A549 (cell line): ENCODE results near the gene CHTF8.

Source experiments
- BHLHE40 ChIP-seq: IDR thresholded peaks from 2 replicates; pipeline ENCODE4 v1.6.1; 2012; ENCODE audit warnings: low read depth, low read length, inconsistent platforms
- POLR2A ChIP-seq: IDR thresholded peaks from 2 replicates; pipeline ENCODE4 v1.6.1; 2012; ENCODE audit warnings: mild to moderate bottlenecking, low read length
- ZSCAN20 ChIP-seq: fragments of 250-450 bp; sonication (Bioruptor Pico); IDR thresholded peaks from 2 replicates; pipeline ENCODE4 v1.8.0; 2022; ENCODE audit warnings: mild to moderate bottlenecking, moderate library complexity
- TF ChIP-seq, protein P1 (sequence below): fragments of 450-650 bp; IDR thresholded peaks from 2 replicates; pipeline ENCODE4 v1.6.1; 2014; ENCODE audit warnings: antibody characterized with exemption
- TF ChIP-seq, protein P2 (sequence below): fragments of 150-350 bp; IDR thresholded peaks from 2 replicates; pipeline ENCODE4 v1.6.1; 2014; ENCODE audit warnings: low read depth, mild to moderate bottlenecking, low read length
- TF ChIP-seq, protein P3 (sequence below): fragments of >200 bp; sonication (Bioruptor Twin); formaldehyde crosslinking; IDR thresholded peaks from 3 replicates; pipeline ENCODE4 v1.5.1; 2016

DNA sequence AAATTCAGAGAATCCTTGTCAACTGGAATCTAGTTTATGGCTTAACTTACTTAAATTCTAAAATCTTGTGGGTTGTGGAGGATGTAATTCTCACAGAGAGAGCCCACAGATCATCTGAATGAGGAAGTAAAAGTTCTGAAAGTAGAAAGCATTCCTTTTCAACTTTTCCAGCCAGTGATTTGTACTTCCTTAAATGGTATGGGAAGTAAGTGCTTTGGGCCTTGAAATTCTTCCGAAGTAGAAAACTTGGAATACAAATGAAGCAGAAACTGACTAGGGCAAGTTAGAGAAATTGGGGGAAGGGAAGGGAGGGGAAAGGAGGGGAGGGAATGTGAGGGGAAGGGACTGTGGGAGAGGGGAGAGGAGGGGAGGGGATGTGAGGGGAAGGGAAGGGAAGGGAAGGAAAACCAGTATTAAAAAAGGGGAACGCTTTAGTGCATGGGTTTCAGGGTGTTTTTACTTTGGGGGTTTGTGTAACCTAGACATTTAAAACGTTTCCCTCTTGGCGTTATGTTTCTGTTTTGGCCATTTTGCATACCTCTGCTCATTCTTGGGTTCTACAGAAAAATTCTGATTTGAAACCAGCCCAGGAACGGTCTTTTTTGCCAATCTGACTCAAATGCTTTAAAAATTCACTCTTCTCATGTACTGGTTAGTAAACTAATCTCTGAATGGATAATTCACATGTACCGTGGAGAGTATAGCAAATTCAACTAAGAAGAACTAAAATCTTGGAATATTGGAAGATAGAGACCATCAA lies 39.1 kb upstream of the CHTF8 start:
- no peak for TF ChIP-seq POLR2A
- no peak for TF ChIP-seq ZSCAN20 (CRISPR knock-in tag)
- TF ChIP-seq, protein P1, sequence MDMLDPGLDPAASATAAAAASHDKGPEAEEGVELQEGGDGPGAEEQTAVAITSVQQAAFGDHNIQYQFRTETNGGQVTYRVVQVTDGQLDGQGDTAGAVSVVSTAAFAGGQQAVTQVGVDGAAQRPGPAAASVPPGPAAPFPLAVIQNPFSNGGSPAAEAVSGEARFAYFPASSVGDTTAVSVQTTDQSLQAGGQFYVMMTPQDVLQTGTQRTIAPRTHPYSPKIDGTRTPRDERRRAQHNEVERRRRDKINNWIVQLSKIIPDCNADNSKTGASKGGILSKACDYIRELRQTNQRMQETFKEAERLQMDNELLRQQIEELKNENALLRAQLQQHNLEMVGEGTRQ: no peak
- TF ChIP-seq, protein P2, sequence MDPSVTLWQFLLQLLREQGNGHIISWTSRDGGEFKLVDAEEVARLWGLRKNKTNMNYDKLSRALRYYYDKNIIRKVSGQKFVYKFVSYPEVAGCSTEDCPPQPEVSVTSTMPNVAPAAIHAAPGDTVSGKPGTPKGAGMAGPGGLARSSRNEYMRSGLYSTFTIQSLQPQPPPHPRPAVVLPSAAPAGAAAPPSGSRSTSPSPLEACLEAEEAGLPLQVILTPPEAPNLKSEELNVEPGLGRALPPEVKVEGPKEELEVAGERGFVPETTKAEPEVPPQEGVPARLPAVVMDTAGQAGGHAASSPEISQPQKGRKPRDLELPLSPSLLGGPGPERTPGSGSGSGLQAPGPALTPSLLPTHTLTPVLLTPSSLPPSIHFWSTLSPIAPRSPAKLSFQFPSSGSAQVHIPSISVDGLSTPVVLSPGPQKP: no peak
- TF ChIP-seq, protein P3, sequence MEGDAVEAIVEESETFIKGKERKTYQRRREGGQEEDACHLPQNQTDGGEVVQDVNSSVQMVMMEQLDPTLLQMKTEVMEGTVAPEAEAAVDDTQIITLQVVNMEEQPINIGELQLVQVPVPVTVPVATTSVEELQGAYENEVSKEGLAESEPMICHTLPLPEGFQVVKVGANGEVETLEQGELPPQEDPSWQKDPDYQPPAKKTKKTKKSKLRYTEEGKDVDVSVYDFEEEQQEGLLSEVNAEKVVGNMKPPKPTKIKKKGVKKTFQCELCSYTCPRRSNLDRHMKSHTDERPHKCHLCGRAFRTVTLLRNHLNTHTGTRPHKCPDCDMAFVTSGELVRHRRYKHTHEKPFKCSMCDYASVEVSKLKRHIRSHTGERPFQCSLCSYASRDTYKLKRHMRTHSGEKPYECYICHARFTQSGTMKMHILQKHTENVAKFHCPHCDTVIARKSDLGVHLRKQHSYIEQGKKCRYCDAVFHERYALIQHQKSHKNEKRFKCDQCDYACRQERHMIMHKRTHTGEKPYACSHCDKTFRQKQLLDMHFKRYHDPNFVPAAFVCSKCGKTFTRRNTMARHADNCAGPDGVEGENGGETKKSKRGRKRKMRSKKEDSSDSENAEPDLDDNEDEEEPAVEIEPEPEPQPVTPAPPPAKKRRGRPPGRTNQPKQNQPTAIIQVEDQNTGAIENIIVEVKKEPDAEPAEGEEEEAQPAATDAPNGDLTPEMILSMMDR: no peak
- no peak for TF ChIP-seq BHLHE40
